ENCODE measurements around the gene ZIC5. TPM values are rescaled to one million over a fixed set of nuclear protein-coding genes. Genes with fewer than 3 reads are reported as not detected.

ZIC5 gene
- polyA plus RNA-seq, 1 donor from 2014 or later = 0.94 TPM

DNA sequence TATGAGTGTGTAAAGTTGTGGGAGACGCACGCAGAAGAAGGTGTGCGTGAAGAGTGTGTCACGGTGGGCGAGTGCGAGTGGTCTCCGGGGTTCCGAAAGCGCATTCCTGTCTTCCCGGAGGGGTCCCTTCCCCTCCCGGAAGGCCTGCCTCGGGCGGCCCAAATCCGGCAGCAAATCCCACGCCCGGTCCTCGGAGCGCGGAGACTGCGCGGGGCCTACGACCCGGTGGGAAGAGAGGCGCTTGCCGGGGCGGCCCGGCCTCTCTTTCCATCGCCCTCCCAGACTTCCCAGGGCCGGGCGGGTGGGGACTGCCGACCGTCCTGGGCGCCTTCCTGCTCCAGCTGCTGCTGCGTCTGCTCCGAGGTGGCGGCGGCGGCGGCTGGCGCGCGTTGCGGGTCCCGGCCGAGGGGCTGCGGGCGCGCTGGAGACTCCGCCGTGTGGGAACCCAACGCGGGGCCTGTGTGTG, 2.1 kb downstream of the ZIC5 start:
- Histone ChIP-seq H2AFZ (ENCODE audit: low read depth, low read length) (no peak overlapping the region), H3K27me3 (ENCODE audit: insufficient read depth, low read depth, low read length) (peaks cover 77% of the 10 kb centered on the region), H4K20me1 (ENCODE audit: insufficient read depth) (no peaks in the 10 kb centered on the region), H3K9me2 (ENCODE audit: insufficient read depth, low read length) (no peaks in the 10 kb centered on the region), H3K36me3 (ENCODE audit: insufficient read depth, low read length) (no peaks in the 10 kb centered on the region), H3K9ac (ENCODE audit: low read length) (peak overlapping the region; percentile 66), H3F3A (ENCODE audit: insufficient read depth, low read length, poor library complexity, severe bottlenecking) (peaks cover 5% of the 10 kb centered on the region), H3K4me2 (ENCODE audit: low read length) (peak overlapping the region; percentile 28), H3K79me2 (replicated peaks; ENCODE audit: insufficient read depth, low read length) (peaks cover 82% of the 10 kb centered on the region), H3K4me3 (ENCODE audit: low read length) (peak overlapping the region; percentile 66), H3K9me3 (ENCODE audit: low read length) (no peaks in the 10 kb centered on the region), H3K27ac (ENCODE audit: low read length) (peak overlapping the region; percentile 59)
- TF ChIP-seq SMC3 (conservative IDR thresholded peaks at IDR 0.05; ENCODE audit: poor library complexity) = no peak
- TF ChIP-seq RAD21 (conservative IDR thresholded peaks at IDR 0.05) = no peak
- TF ChIP-seq POLR2AphosphoS5 (IDR thresholded peaks at IDR 0.05) = no peak
- TF ChIP-seq, protein P1, sequence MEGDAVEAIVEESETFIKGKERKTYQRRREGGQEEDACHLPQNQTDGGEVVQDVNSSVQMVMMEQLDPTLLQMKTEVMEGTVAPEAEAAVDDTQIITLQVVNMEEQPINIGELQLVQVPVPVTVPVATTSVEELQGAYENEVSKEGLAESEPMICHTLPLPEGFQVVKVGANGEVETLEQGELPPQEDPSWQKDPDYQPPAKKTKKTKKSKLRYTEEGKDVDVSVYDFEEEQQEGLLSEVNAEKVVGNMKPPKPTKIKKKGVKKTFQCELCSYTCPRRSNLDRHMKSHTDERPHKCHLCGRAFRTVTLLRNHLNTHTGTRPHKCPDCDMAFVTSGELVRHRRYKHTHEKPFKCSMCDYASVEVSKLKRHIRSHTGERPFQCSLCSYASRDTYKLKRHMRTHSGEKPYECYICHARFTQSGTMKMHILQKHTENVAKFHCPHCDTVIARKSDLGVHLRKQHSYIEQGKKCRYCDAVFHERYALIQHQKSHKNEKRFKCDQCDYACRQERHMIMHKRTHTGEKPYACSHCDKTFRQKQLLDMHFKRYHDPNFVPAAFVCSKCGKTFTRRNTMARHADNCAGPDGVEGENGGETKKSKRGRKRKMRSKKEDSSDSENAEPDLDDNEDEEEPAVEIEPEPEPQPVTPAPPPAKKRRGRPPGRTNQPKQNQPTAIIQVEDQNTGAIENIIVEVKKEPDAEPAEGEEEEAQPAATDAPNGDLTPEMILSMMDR (IDR thresholded peaks at IDR 0.05; ENCODE audit: poor library complexity, severe bottlenecking) = no peak
- no peak for TF ChIP-seq MXI1 (conservative IDR thresholded peaks at IDR 0.05; ENCODE audit: poor library complexity, severe bottlenecking)
- no peak for TF ChIP-seq EP300 (conservative IDR thresholded peaks at IDR 0.05; ENCODE audit: poor library complexity, severe bottlenecking)
- no peak for TF ChIP-seq EZH2 (IDR thresholded peaks at IDR 0.05; ENCODE audit: borderline replicate concordance, insufficient read depth, low read length, poor library complexity, severe bottlenecking)
- TF ChIP-seq TAF1 (IDR thresholded peaks at IDR 0.05; ENCODE audit: low read depth) = no peak
- TF ChIP-seq, protein P2, sequence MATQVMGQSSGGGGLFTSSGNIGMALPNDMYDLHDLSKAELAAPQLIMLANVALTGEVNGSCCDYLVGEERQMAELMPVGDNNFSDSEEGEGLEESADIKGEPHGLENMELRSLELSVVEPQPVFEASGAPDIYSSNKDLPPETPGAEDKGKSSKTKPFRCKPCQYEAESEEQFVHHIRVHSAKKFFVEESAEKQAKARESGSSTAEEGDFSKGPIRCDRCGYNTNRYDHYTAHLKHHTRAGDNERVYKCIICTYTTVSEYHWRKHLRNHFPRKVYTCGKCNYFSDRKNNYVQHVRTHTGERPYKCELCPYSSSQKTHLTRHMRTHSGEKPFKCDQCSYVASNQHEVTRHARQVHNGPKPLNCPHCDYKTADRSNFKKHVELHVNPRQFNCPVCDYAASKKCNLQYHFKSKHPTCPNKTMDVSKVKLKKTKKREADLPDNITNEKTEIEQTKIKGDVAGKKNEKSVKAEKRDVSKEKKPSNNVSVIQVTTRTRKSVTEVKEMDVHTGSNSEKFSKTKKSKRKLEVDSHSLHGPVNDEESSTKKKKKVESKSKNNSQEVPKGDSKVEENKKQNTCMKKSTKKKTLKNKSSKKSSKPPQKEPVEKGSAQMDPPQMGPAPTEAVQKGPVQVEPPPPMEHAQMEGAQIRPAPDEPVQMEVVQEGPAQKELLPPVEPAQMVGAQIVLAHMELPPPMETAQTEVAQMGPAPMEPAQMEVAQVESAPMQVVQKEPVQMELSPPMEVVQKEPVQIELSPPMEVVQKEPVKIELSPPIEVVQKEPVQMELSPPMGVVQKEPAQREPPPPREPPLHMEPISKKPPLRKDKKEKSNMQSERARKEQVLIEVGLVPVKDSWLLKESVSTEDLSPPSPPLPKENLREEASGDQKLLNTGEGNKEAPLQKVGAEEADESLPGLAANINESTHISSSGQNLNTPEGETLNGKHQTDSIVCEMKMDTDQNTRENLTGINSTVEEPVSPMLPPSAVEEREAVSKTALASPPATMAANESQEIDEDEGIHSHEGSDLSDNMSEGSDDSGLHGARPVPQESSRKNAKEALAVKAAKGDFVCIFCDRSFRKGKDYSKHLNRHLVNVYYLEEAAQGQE (IDR thresholded peaks at IDR 0.05; ENCODE audit: borderline replicate concordance) = no peak

- H2AFZ ChIP-seq (ENCODE audit: low read depth, low read length) = no peak overlapping the region
- TF ChIP-seq MXI1 (conservative IDR thresholded peaks at IDR 0.05; ENCODE audit: poor library complexity, severe bottlenecking) (no peak), POLR2AphosphoS5 (IDR thresholded peaks at IDR 0.05) (peak; percentile 10), EZH2 (IDR thresholded peaks at IDR 0.05; ENCODE audit: borderline replicate concordance, insufficient read depth, low read length, poor library complexity, severe bottlenecking) (no peak)
- peaks cover 5% of the 10 kb centered on the region for H3F3A ChIP-seq (ENCODE audit: insufficient read depth, low read length, poor library complexity, severe bottlenecking)
- peaks cover 82% of the 10 kb centered on the region for H3K79me2 ChIP-seq (replicated peaks; ENCODE audit: insufficient read depth, low read length)
- H3K9me2 ChIP-seq (ENCODE audit: insufficient read depth, low read length) = no peaks in the 10 kb centered on the region
- no peaks in the 10 kb centered on the region for H3K9me3 ChIP-seq (ENCODE audit: low read length)
- H3K36me3 ChIP-seq (ENCODE audit: insufficient read depth, low read length) = no peaks in the 10 kb centered on the region
- peak overlapping the region; percentile 14 for H3K4me2 ChIP-seq (ENCODE audit: low read length)
- H3K9ac ChIP-seq (ENCODE audit: low read length) = peak overlapping the region; percentile 66
- peak overlapping the region; percentile 66 for H3K4me3 ChIP-seq (ENCODE audit: low read length)
- H3K27ac ChIP-seq (ENCODE audit: low read length) = peak overlapping the region; percentile 59
- H4K20me1 ChIP-seq (ENCODE audit: insufficient read depth) = no peaks in the 10 kb centered on the region
- H3K27me3 ChIP-seq (ENCODE audit: insufficient read depth, low read depth, low read length) = peaks cover 70% of the 10 kb centered on the region
These were observed 2.8 kb downstream of the ZIC5 start for GRCh38 chr13:99968521-99969452.

Measured in neural cell (in vitro differentiated cells).